HG03135 (cell line): ENCODE measurements around the gene TBX4.
"Not testable (repeated sequence)": the region's sequence is repeated elsewhere in the genome, so short reads cannot be mapped to it uniquely, and the experiment has no call there.

ENCODE experiments used
- ATAC-seq: cut with Tn5 transposase; IDR thresholded peaks from one replicate; pipeline ENCODE4 v1.9.1; 2021; ENCODE audit warnings: mild to moderate bottlenecking, moderate library complexity; ENCODE audit not compliant: unreplicated experiment

The TBX4 gene

GRCh38 chr17:61480414-61480807 lies 28.2 kb downstream of the TBX4 start:
- no peak for ATAC-seq

GRCh38 chr17:61481421-61481820 lies 29.2 kb downstream of the TBX4 start:
- no peak for ATAC-seq

- no peak for ATAC-seq
These were observed 30.2 kb downstream of the TBX4 start for GRCh38 chr17:61482467-61482866.

- no peak for ATAC-seq
These were observed 31.5 kb downstream of the TBX4 start for GRCh38 chr17:61483778-61484116.

GRCh38 chr17:61484174-61484573 lies 32.0 kb downstream of the TBX4 start:
- no peak for ATAC-seq

GRCh38 chr17:61485067-61485775 lies 33.0 kb downstream of the TBX4 start:
- ATAC-seq, result no peak

- ATAC-seq, result no peak
These were observed 34.2 kb downstream of the TBX4 start for GRCh38 chr17:61486135-61487120.

GRCh38 chr17:61487161-61487988 lies 35.2 kb downstream of the TBX4 start:
- ATAC-seq, result no peak

GRCh38 chr17:61487989-61488595 lies 35.9 kb downstream of the TBX4 start:
- ATAC-seq, result no peak

- ATAC-seq, result no peak
These were observed 36.9 kb downstream of the TBX4 start for GRCh38 chr17:61488878-61489718.

GRCh38 chr17:61489719-61490490 lies 37.7 kb downstream of the TBX4 start:
- no peak for ATAC-seq

GRCh38 chr17:61490540-61490975 lies 38.3 kb downstream of the TBX4 start:
- no peak for ATAC-seq

GRCh38 chr17:61491981-61492380 lies 39.8 kb downstream of the TBX4 start:
- ATAC-seq, result no peak

- no peak for ATAC-seq
These were observed 40.7 kb downstream of the TBX4 start for GRCh38 chr17:61492759-61493526.

- ATAC-seq, result not testable (repeated sequence)
These were observed 41.7 kb downstream of the TBX4 start for GRCh38 chr17:61493830-61494324.

- no peak for ATAC-seq
These were observed 42.3 kb downstream of the TBX4 start for GRCh38 chr17:61494325-61495160.

GRCh38 chr17:61495161-61495857 lies 43.1 kb downstream of the TBX4 start:
- no peak for ATAC-seq
